Measurements from ENCODE around the gene CAMK2B.

CAMK2B gene

GRCh38 chr7:44257618-44258422, 67.6 kb downstream of the CAMK2B start:
- peak; percentile 85 for DNase-seq
- Histone ChIP-seq H3K27me3 (replicated peaks) (no peaks in the 10 kb centered on the region), H3K27ac (no peak overlapping the region), H3K4me3 (ENCODE audit: low read depth, low read length) (no peak overlapping the region), H3K36me3 (replicated peaks) (no peaks in the 10 kb centered on the region)
- no peak for TF ChIP-seq CTCF (IDR thresholded peaks at IDR 0.05; ENCODE audit: low read depth, low read length, missing control alignments)
- in situ Hi-C loops (cut with HindIII; ENCODE audit: low pct_ligation_motif_present, low sequenced_read_pairs), result no loop called here

DNA sequence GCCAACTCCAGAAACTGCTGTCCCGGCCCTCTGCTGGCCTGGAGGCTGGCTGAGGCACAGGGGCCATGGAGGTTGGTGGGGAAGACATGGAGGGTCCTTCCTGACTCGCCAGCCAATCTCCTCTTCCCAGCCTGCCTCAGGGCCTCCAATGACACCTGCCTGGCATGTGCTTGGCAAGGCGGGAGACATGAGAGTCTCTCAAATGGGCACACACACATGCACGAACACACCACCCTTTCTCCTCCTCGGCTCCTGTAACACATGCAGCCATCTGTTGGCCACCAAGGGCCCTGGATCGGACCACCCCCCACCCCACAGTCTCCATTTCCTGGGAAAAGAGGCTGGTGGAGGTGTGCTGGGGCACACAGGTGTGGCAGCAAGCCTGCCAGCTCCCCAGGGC, 68.2 kb downstream of the CAMK2B start:
- in situ Hi-C loops (cut with HindIII; ENCODE audit: low pct_ligation_motif_present, low sequenced_read_pairs), result no loop called here
- H3K27ac ChIP-seq, result no peak overlapping the region

DNA sequence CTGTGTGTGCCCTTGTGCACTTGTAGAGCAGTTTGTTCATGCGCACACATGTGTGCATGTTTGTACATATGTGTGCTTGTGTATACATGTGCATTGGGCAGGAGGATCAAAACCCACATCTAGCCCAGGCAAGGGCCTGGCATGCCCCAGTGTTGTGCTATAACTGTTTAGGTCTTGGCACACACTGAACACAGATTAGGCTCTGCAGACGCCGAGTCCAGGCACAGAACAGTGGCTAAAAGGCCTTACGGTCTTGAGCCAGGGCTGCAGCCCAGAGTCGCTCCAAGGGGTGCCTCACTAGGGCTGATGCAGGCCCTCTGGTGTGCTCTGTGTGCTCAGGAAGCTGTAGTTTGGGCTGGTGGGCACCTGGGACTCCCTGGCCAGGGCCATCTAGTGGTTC, 68.9 kb downstream of the CAMK2B start:
- in situ Hi-C loops (cut with HindIII; ENCODE audit: low pct_ligation_motif_present, low sequenced_read_pairs), result no loop called here
- no peak for TF ChIP-seq CTCF (IDR thresholded peaks at IDR 0.05; ENCODE audit: low read depth, low read length, missing control alignments)
- H3K27me3 ChIP-seq (replicated peaks), result no peaks in the 10 kb centered on the region
- H3K27ac ChIP-seq, result no peak overlapping the region
- no peaks in the 10 kb centered on the region for H3K36me3 ChIP-seq (replicated peaks)
- no peak for DNase-seq
- no peak overlapping the region for H3K4me3 ChIP-seq (ENCODE audit: low read depth, low read length)

More for the DNA sequence above, 68.2 kb downstream of the CAMK2B start:
- DNase-seq, result no peak
- TF ChIP-seq CTCF (IDR thresholded peaks at IDR 0.05; ENCODE audit: low read depth, low read length, missing control alignments), result no peak
- Histone ChIP-seq H3K36me3 (replicated peaks) (no peaks in the 10 kb centered on the region), H3K27me3 (replicated peaks) (no peaks in the 10 kb centered on the region), H3K4me3 (ENCODE audit: low read depth, low read length) (no peak overlapping the region)

- no peaks in the 10 kb centered on the region for H3K27me3 ChIP-seq (replicated peaks)
- TF ChIP-seq CTCF (IDR thresholded peaks at IDR 0.05; ENCODE audit: low read depth, low read length, missing control alignments), result no peak
- DNase-seq, result no peak
- no peak overlapping the region for H3K27ac ChIP-seq
- in situ Hi-C loops (cut with HindIII; ENCODE audit: low pct_ligation_motif_present, low sequenced_read_pairs), result no loop called here
- no peak overlapping the region for H3K4me3 ChIP-seq (ENCODE audit: low read depth, low read length)
- no peaks in the 10 kb centered on the region for H3K36me3 ChIP-seq (replicated peaks)
Observed at GRCh38 chr7:44251881-44252280, 73.5 kb downstream of the CAMK2B start.

- Histone ChIP-seq H3K36me3 (replicated peaks) (no peaks in the 10 kb centered on the region), H3K4me3 (ENCODE audit: low read depth, low read length) (no peak overlapping the region), H3K27ac (no peak overlapping the region), H3K27me3 (replicated peaks) (no peaks in the 10 kb centered on the region)
- in situ Hi-C loops (cut with HindIII; ENCODE audit: low pct_ligation_motif_present, low sequenced_read_pairs), result no loop called here
- TF ChIP-seq CTCF (IDR thresholded peaks at IDR 0.05; ENCODE audit: low read depth, low read length, missing control alignments), result no peak
- no peak for DNase-seq
Observed at GRCh38 chr7:44251269-44251668, 74.1 kb downstream of the CAMK2B start.

All from brain microvascular endothelial cell (primary cell).